Activated B cell treated with CpG ODN at 0.5 μM for 24 hours (primary cell): ENCODE data around the gene TOR4A. TPM values are rescaled to one million over a fixed set of nuclear protein-coding genes. Genes with fewer than 3 reads are reported as not detected.

ENCODE experiments used
- ATAC-seq: fragments of 200-7000 bp; cut with Tn5 transposase; one replicate; pipeline ENCODE4 v1.10.0; 2021; ENCODE audit warnings: low read depth, mild to moderate bottlenecking, moderate library complexity
- CTCF ChIA-PET: fragments of 350-600 bp; sonication (Branson Sonifier 250); formaldehyde crosslinking; loops from one replicate; lab custom pipeline; 2021; ENCODE audit warnings: antibody characterized with exemption; lab: Charles Lee
- POLR2A ChIA-PET: fragments of 350-600 bp; sonication (Branson Sonifier 250); formaldehyde crosslinking; loops from one replicate; lab custom pipeline; 2021; ENCODE audit warnings: antibody characterized with exemption; lab: Charles Lee
- DNase-seq: peaks from one replicate; pipeline ENCODE4 v3.0.0; 2022
- H3K27ac Mint-ChIP-seq: one replicate; pipeline ENCODE4 v1.8.0; 2020; ENCODE audit warnings: mixed read lengths
- H3K27me3 Mint-ChIP-seq: one replicate; pipeline ENCODE4 v1.8.0; 2021; ENCODE audit warnings: mixed read lengths
- H3K36me3 Mint-ChIP-seq: one replicate; pipeline ENCODE4 v1.8.0; 2021; ENCODE audit warnings: low read depth, mixed read lengths
- H3K4me1 Mint-ChIP-seq: one replicate; pipeline ENCODE4 v1.8.0; 2021; ENCODE audit warnings: mixed read lengths
- H3K4me3 Mint-ChIP-seq: one replicate; pipeline ENCODE4 v1.8.0; 2020; ENCODE audit warnings: mild to moderate bottlenecking, mixed read lengths
- H3K9me3 Mint-ChIP-seq: one replicate; pipeline ENCODE4 v1.8.0; 2020; ENCODE audit warnings: mixed read lengths
- CTCF ChIP-seq: fragments of 200-600 bp; IDR thresholded peaks from one replicate; pipeline ENCODE4 v1.8.0; 2022; ENCODE audit warnings: antibody characterized with exemption, mild to moderate bottlenecking
- intact Hi-C: fragments of 100-400 bp; cut with micrococcal nuclease; formaldehyde crosslinking; loops from one replicate; pipeline ENCODE4 v1.15.1; 2024
- total RNA-seq: library from RNA; stranded (reverse); gene quantifications from 2 replicates; pipeline ENCODE4 v1.2.3, GENCODE V29; 2022

TOR4A gene
- total RNA-seq, 1 donor from 2014 or later = 9.1 TPM

GRCh38 chr9:137309368-137310188, 32.1 kb downstream of the TOR4A start:
- intact Hi-C loops = no loop called here
- Mint-ChIP-seq H3K27ac (no peak overlapping the region), H3K27me3 (no peaks in the 10 kb centered on the region), H3K4me3 (no peak overlapping the region), H3K9me3 (no peaks in the 10 kb centered on the region), H3K36me3 (no peaks in the 10 kb centered on the region), H3K4me1 (peaks cover 7% of the 10 kb centered on the region)
- CTCF ChIA-PET = no interaction called here
- POLR2A ChIA-PET = interaction anchor here (1.7 kb wide), 1 partner anchor 11 kb away, joined by 6 read pairs; no protein-coding TSS in a partner anchor
- no peak for ATAC-seq
- DNase-seq = no peak
- TF ChIP-seq CTCF = no peak

GRCh38 chr9:137310189-137311052, 32.9 kb downstream of the TOR4A start:
- intact Hi-C loops = no loop called here
- H3K36me3 Mint-ChIP-seq = no peaks in the 10 kb centered on the region
- H3K4me1 Mint-ChIP-seq = peaks cover 5% of the 10 kb centered on the region
- no peaks in the 10 kb centered on the region for H3K27me3 Mint-ChIP-seq
- ChIA-PET CTCF (no interaction called here), POLR2A (interaction anchor here (1.7 kb wide), 1 partner anchor 10 kb away, joined by 6 read pairs; no protein-coding TSS in a partner anchor)
- H3K27ac Mint-ChIP-seq = no peak overlapping the region
- TF ChIP-seq CTCF = no peak
- no peak overlapping the region for H3K4me3 Mint-ChIP-seq
- DNase-seq (no peak), ATAC-seq (no peak)
- no peaks in the 10 kb centered on the region for H3K9me3 Mint-ChIP-seq

- CTCF ChIA-PET = no interaction called here
- no peak for DNase-seq
- Mint-ChIP-seq H3K27me3 (no peaks in the 10 kb centered on the region), H3K36me3 (no peaks in the 10 kb centered on the region), H3K27ac (no peak overlapping the region), H3K4me3 (no peak overlapping the region), H3K4me1 (peaks cover 3% of the 10 kb centered on the region), H3K9me3 (no peaks in the 10 kb centered on the region)
- POLR2A ChIA-PET = interaction anchor here (0.9 kb wide), 1 partner anchor 9 kb away, joined by 3 read pairs; no protein-coding TSS in a partner anchor
- TF ChIP-seq CTCF = no peak
- intact Hi-C loops = no loop called here
- ATAC-seq = no peak
Measured at GRCh38 chr9:137311171-137311985, 33.9 kb downstream of the TOR4A start.

GRCh38 chr9:137311986-137312851, 34.7 kb downstream of the TOR4A start:
- Mint-ChIP-seq H3K9me3 (no peaks in the 10 kb centered on the region), H3K27me3 (peaks cover 2% of the 10 kb centered on the region), H3K4me3 (no peak overlapping the region), H3K4me1 (peaks cover 2% of the 10 kb centered on the region), H3K36me3 (no peaks in the 10 kb centered on the region), H3K27ac (no peak overlapping the region)
- ATAC-seq (no peak), DNase-seq (no peak)
- intact Hi-C loops = no loop called here
- no peak for TF ChIP-seq CTCF
- POLR2A ChIA-PET = interaction anchor here (0.9 kb wide), 1 partner anchor 8 kb away, joined by 3 read pairs; no protein-coding TSS in a partner anchor
- CTCF ChIA-PET = no interaction called here
